ENCODE results near the gene ABLIM1. TPM values are rescaled to one million over a fixed set of nuclear protein-coding genes. Genes with fewer than 3 reads are reported as not detected.

The ABLIM1 gene
- total and polyA plus RNA-seq, 7 experiments from 2014 or later: 109 to 440 (median 357) TPM

GRCh38 chr10:114542373-114542772, 115.7 kb downstream of the ABLIM1 start:
- peaks cover 84 to 96% of the 10 kb centered on the region in 2 donors for H3K4me1 ChIP-seq (ENCODE audit: control insufficient read depth in 2 of 2, insufficient read depth in 2 of 2, low read length in 2 of 2)
- H3K36me3 ChIP-seq (ENCODE audit: control insufficient read depth in 2 of 3, insufficient read depth in 3 of 3, low read length in 3 of 3): no peaks in the 10 kb centered on the region
- H3K9me3 Mint-ChIP-seq: peaks cover 0 to 2% (median 0%) of the 10 kb centered on the region in 11 donors
- DNase-seq (no peak), ATAC-seq (no peak)
- H3K9me3 ChIP-seq (ENCODE audit: control insufficient read depth in 2 of 3, low read length in 3 of 3): no peaks in the 10 kb centered on the region
- peaks cover 63 to 100% (median 95%) of the 10 kb centered on the region in 7 donors for H3K4me1 Mint-ChIP-seq
- no peaks in the 10 kb centered on the region for H3K27me3 Mint-ChIP-seq
- ChIA-PET CTCF (interaction anchor here (1.2 to 19.4 kb wide), 4 partner anchors 12 to 71 kb away, joined by 3 to 283 read pairs (median 7); no protein-coding TSS in a partner anchor), POLR2A (interaction anchor here (0.8 to 16.6 kb wide), 8 partner anchors 10 to 94 kb away, joined by 3 to 355 read pairs (median 16); no protein-coding TSS in a partner anchor)
- H3K36me3 Mint-ChIP-seq: peaks cover 0 to 2% (median 0%) of the 10 kb centered on the region in 5 donors
- peak overlapping the region; percentile 94 for H3K27ac ChIP-seq (ENCODE audit: low read depth, low read length)
- H3K4me3 ChIP-seq (ENCODE audit: low read length): no peak overlapping the region
- H3K4me3 Mint-ChIP-seq: peak overlapping the region; percentile 74 to 86 (median 79)
- H3K27ac Mint-ChIP-seq: peak overlapping the region; percentile 94 to 99 (median 99)
- no peaks in the 10 kb centered on the region for H3K27me3 ChIP-seq (ENCODE audit: control insufficient read depth in 2 of 2, insufficient read depth in 2 of 2, low read length in 2 of 2)
- intact Hi-C loops (cut with micrococcal nuclease): loop anchor here (5.0 to 10.0 kb wide), 6 partner anchors 240 to 690 kb away; partner anchors contain the start of genes DCLRE1A (in 2 of the 2), NHLRC2 (in 2 of the 2), TRUB1 (in 2 of the 2) and CCDC186 (in 1 of the 2)

DNA sequence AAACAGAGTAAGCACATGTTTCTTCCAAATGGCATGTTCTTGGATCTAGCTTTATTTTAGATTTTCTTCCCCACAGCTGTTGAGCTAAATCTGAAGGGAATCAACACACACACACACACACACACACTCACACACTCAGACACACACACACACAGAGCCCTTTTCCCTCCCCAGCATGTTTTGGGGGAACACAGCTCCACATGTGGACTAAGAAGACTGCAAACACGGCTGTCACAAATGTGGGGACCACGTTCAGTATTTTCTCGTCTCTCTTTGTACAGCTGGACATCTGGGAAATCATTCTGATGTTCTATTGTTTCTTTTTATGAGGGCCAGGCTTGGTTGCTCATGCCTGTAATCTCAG, 116.3 kb downstream of the ABLIM1 start:
- Mint-ChIP-seq H3K9me3 (peaks cover 0 to 2% (median 0%) of the 10 kb centered on the region in 11 donors), H3K27me3 (no peaks in the 10 kb centered on the region), H3K27ac (peak overlapping the region; percentile 94 to 99 (median 99)), H3K4me1 (peaks cover 63 to 100% (median 92%) of the 10 kb centered on the region in 7 donors), H3K4me3 (peak overlapping the region; percentile 74 to 86 (median 79)), H3K36me3 (peaks cover 0 to 2% (median 0%) of the 10 kb centered on the region in 5 donors)
- CTCF ChIA-PET: interaction anchor here (1.0 to 19.4 kb wide), 5 partner anchors 8 to 70 kb away, joined by 3 to 283 read pairs (median 9); no protein-coding TSS in a partner anchor
- intact Hi-C loops (cut with micrococcal nuclease): loop anchor here (1.0 to 10.0 kb wide), 11 partner anchors 15 to 863 kb away; partner anchors contain the start of genes DCLRE1A (in 2 of the 2), NHLRC2 (in 2 of the 2), TRUB1 (in 2 of the 2) and CASP7 (in 1 of the 2)
- POLR2A ChIA-PET: interaction anchor here (0.8 to 16.6 kb wide), 10 partner anchors 9 to 368 kb away, joined by 3 to 355 read pairs (median 11); partner anchors contain the start of gene CCDC186
- Histone ChIP-seq H3K27me3 (ENCODE audit: control insufficient read depth in 2 of 2, insufficient read depth in 2 of 2, low read length in 2 of 2) (no peaks in the 10 kb centered on the region), H3K9me3 (ENCODE audit: control insufficient read depth in 2 of 3, low read length in 3 of 3) (no peaks in the 10 kb centered on the region), H3K27ac (ENCODE audit: low read depth, low read length) (peak overlapping the region; percentile 94), H3K4me1 (ENCODE audit: control insufficient read depth in 2 of 2, insufficient read depth in 2 of 2, low read length in 2 of 2) (peaks cover 85 to 97% of the 10 kb centered on the region in 2 donors), H3K36me3 (ENCODE audit: control insufficient read depth in 2 of 3, insufficient read depth in 3 of 3, low read length in 3 of 3) (no peaks in the 10 kb centered on the region), H3K4me3 (ENCODE audit: low read length) (peak overlapping the region; percentile 4)
- no peak for ATAC-seq
- DNase-seq: no peak

- peak; percentile 88 for ATAC-seq
- peak overlapping the region; percentile 74 to 86 (median 79) for H3K4me3 Mint-ChIP-seq
- intact Hi-C loops (cut with micrococcal nuclease): loop anchor here (1.0 to 10.0 kb wide), 11 partner anchors 15 to 862 kb away; partner anchors contain the start of genes DCLRE1A (in 2 of the 2), NHLRC2 (in 2 of the 2), TRUB1 (in 2 of the 2) and CASP7 (in 1 of the 2)
- H3K27ac Mint-ChIP-seq: peak overlapping the region; percentile 94 to 99 (median 99)
- Histone ChIP-seq H3K9me3 (ENCODE audit: control insufficient read depth in 2 of 3, low read length in 3 of 3) (no peaks in the 10 kb centered on the region), H3K36me3 (ENCODE audit: control insufficient read depth in 2 of 3, insufficient read depth in 3 of 3, low read length in 3 of 3) (no peaks in the 10 kb centered on the region), H3K27me3 (ENCODE audit: control insufficient read depth in 2 of 2, insufficient read depth in 2 of 2, low read length in 2 of 2) (no peaks in the 10 kb centered on the region), H3K4me3 (ENCODE audit: low read length) (peak overlapping the region; percentile 32), H3K4me1 (ENCODE audit: control insufficient read depth in 2 of 2, insufficient read depth in 2 of 2, low read length in 2 of 2) (peaks cover 85 to 97% of the 10 kb centered on the region in 2 donors), H3K27ac (ENCODE audit: low read depth, low read length) (peak overlapping the region; percentile 94)
- ChIA-PET POLR2A (interaction anchor here (0.7 to 16.6 kb wide), 10 partner anchors 9 to 367 kb away, joined by 3 to 355 read pairs (median 11); partner anchors contain the start of gene CCDC186), CTCF (interaction anchor here (0.9 to 19.4 kb wide), 7 partner anchors 9 to 69 kb away, joined by 3 to 283 read pairs (median 4); no protein-coding TSS in a partner anchor)
- H3K27me3 Mint-ChIP-seq: no peaks in the 10 kb centered on the region
- peak; percentile 38 to 92 (median 88) for DNase-seq
- peaks cover 63 to 98% (median 94%) of the 10 kb centered on the region in 7 donors for H3K4me1 Mint-ChIP-seq
- peaks cover 0 to 4% (median 0%) of the 10 kb centered on the region in 5 donors for H3K36me3 Mint-ChIP-seq
- peaks cover 0 to 2% (median 0%) of the 10 kb centered on the region in 11 donors for H3K9me3 Mint-ChIP-seq
Measured at GRCh38 chr10:114541081-114541796, 116.8 kb downstream of the ABLIM1 start.

DNA sequence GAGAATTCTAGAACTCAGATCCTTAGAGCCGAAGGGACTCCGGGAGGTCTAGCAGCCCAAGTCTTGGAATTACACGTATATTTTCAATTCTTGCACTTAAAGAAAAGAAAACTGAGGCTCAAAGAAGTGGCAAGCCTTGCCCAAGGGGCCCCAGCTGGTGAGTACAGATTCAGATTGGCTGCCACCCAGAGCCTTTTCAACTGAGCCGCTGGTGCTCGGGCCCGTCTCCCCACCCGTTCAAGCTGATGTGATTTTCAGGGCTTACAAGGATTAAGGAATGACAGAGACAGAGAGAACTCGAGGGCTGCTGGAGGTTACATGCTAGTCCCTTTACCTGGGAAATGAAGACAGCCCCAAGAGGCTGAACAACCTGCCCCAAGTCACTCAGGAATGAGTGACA, 117.8 kb downstream of the ABLIM1 start:
- Mint-ChIP-seq H3K27me3 (no peaks in the 10 kb centered on the region), H3K36me3 (peaks cover 0 to 5% (median 0%) of the 10 kb centered on the region in 5 donors), H3K4me3 (peak overlapping the region in 9 of 10 donors; percentile 17 to 83 (median 79)), H3K9me3 (peaks cover 0 to 2% (median 0%) of the 10 kb centered on the region in 11 donors), H3K27ac (peak overlapping the region; percentile 94 to 99 (median 99)), H3K4me1 (peaks cover 60 to 93% (median 86%) of the 10 kb centered on the region in 7 donors)
- Histone ChIP-seq H3K27ac (ENCODE audit: low read depth, low read length) (peak overlapping the region; percentile 94), H3K4me3 (ENCODE audit: low read length) (peak overlapping the region; percentile 32), H3K36me3 (ENCODE audit: control insufficient read depth in 2 of 3, insufficient read depth in 3 of 3, low read length in 3 of 3) (no peaks in the 10 kb centered on the region), H3K27me3 (ENCODE audit: control insufficient read depth in 2 of 2, insufficient read depth in 2 of 2, low read length in 2 of 2) (no peaks in the 10 kb centered on the region), H3K4me1 (ENCODE audit: control insufficient read depth in 2 of 2, insufficient read depth in 2 of 2, low read length in 2 of 2) (peaks cover 77 to 89% of the 10 kb centered on the region in 2 donors), H3K9me3 (ENCODE audit: control insufficient read depth in 2 of 3, low read length in 3 of 3) (no peaks in the 10 kb centered on the region)
- ATAC-seq (no peak), DNase-seq (no peak)
- CTCF ChIA-PET: interaction anchor here (1.3 to 19.4 kb wide), 3 partner anchors 8 to 68 kb away, joined by 4 to 283 read pairs (median 12); no protein-coding TSS in a partner anchor
- intact Hi-C loops (cut with micrococcal nuclease): loop anchor here (2.0 to 10.0 kb wide), 7 partner anchors 238 to 861 kb away; partner anchors contain the start of genes DCLRE1A (in 2 of the 2), NHLRC2 (in 2 of the 2), TRUB1 (in 2 of the 2) and CASP7 (in 1 of the 2)
- POLR2A ChIA-PET: interaction anchor here (1.0 to 16.6 kb wide), 4 partner anchors 8 to 40 kb away, joined by 5 to 355 read pairs (median 74); no protein-coding TSS in a partner anchor

DNA sequence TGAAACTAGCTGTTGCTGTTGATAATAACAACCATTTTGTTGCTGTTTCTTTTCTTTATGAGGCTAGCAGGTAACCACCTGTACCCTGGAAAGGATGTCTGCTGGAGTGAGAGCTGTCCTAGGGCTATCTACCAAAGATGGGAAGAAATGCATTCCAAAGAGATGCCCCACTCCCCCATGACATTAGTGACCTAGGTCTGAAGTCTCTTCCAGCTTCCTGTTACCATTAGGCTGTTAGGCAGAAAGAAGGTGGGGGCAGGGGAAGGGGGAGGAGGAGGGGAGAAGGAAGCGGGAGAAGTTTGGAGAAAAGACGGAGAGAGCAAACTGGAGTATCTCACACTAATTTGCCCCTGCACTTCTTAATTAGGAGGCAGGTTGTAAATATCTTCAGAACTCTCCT, 118.5 kb downstream of the ABLIM1 start:
- peaks cover 0 to 4% (median 0%) of the 10 kb centered on the region in 5 donors for H3K36me3 Mint-ChIP-seq
- peaks cover 58 to 92% (median 84%) of the 10 kb centered on the region in 7 donors for H3K4me1 Mint-ChIP-seq
- intact Hi-C loops (cut with micrococcal nuclease): loop anchor here (2.0 to 10.0 kb wide), 7 partner anchors 237 to 861 kb away; partner anchors contain the start of genes DCLRE1A (in 2 of the 2), NHLRC2 (in 2 of the 2), TRUB1 (in 2 of the 2) and CASP7 (in 1 of the 2)
- H3K9me3 ChIP-seq (ENCODE audit: control insufficient read depth in 2 of 3, low read length in 3 of 3): no peaks in the 10 kb centered on the region
- CTCF ChIA-PET: interaction anchor here (0.7 to 19.4 kb wide), 3 partner anchors 10 to 68 kb away, joined by 3 to 283 read pairs (median 12); no protein-coding TSS in a partner anchor
- peaks cover 71 to 83% of the 10 kb centered on the region in 2 donors for H3K4me1 ChIP-seq (ENCODE audit: control insufficient read depth in 2 of 2, insufficient read depth in 2 of 2, low read length in 2 of 2)
- peak overlapping the region in 9 of 10 donors; percentile 53 to 83 (median 75) for H3K4me3 Mint-ChIP-seq
- POLR2A ChIA-PET: interaction anchor here (0.7 to 16.6 kb wide), 5 partner anchors 7 to 40 kb away, joined by 3 to 355 read pairs (median 70); no protein-coding TSS in a partner anchor
- H3K27ac ChIP-seq (ENCODE audit: low read depth, low read length): peak overlapping the region; percentile 94
- ATAC-seq (no peak), DNase-seq (no peak)
- H3K27me3 Mint-ChIP-seq: no peaks in the 10 kb centered on the region
- H3K9me3 Mint-ChIP-seq: peaks cover 0 to 2% (median 0%) of the 10 kb centered on the region in 11 donors
- no peaks in the 10 kb centered on the region for H3K36me3 ChIP-seq (ENCODE audit: control insufficient read depth in 2 of 3, insufficient read depth in 3 of 3, low read length in 3 of 3)
- no peak overlapping the region for H3K4me3 ChIP-seq (ENCODE audit: low read length)
- H3K27ac Mint-ChIP-seq: peak overlapping the region; percentile 94 to 99 (median 99)
- no peaks in the 10 kb centered on the region for H3K27me3 ChIP-seq (ENCODE audit: control insufficient read depth in 2 of 2, insufficient read depth in 2 of 2, low read length in 2 of 2)
